Activated CD8-positive, alpha-beta memory T cell treated with anti-CD3 and anti-CD28 coated beads, Interleukin-2, amount 10 ng/mL, durations not matched to agents 7 days and 5 days (primary cell): Measurements from ENCODE around the gene EPOP. TPM values are rescaled to one million over a fixed set of nuclear protein-coding genes. Genes with fewer than 3 reads are reported as not detected.
A peak's percentile ranks its signal among the peaks of the same experiment; 100 is the strongest.
"Not testable (repeated sequence)": the region's sequence is repeated elsewhere in the genome, so short reads cannot be mapped to it uniquely, and the experiment has no call there.

Experiments
- ATAC-seq: fragments of 150-1000 bp; cut with Tn5 transposase; one replicate; pipeline ENCODE4 v1.10.0; 2021; ENCODE audit warnings: moderate library complexity
- CTCF ChIA-PET: fragments of 350-600 bp; sonication (Branson Sonifier 250); formaldehyde crosslinking; loops from one replicate; lab custom pipeline; 2021; ENCODE audit warnings: antibody characterized with exemption; lab: Charles Lee
- DNase-seq: peaks from one replicate; pipeline ENCODE4 v3.0.0-alpha.2; 2020
- H3K27ac Mint-ChIP-seq: one replicate; pipeline ENCODE4 v1.8.0; 2021; ENCODE audit warnings: mild to moderate bottlenecking, mixed read lengths
- H3K27me3 Mint-ChIP-seq: one replicate; pipeline ENCODE4 v1.8.0; 2021; ENCODE audit warnings: mixed read lengths
- H3K36me3 Mint-ChIP-seq: one replicate; pipeline ENCODE4 v1.8.0; 2021; ENCODE audit warnings: mild to moderate bottlenecking, mixed read lengths
- H3K4me1 Mint-ChIP-seq: one replicate; pipeline ENCODE4 v1.8.0; 2021; ENCODE audit warnings: mixed read lengths
- H3K4me3 Mint-ChIP-seq: one replicate; pipeline ENCODE4 v1.8.0; 2021; ENCODE audit warnings: mild to moderate bottlenecking, moderate library complexity, mixed read lengths
- H3K9me3 Mint-ChIP-seq: one replicate; pipeline ENCODE4 v1.8.0; 2022; ENCODE audit warnings: low read depth, mixed read lengths
- microRNA-seq: library from miRNA; unstranded; fragments of <30 nt; microRNA quantifications from one replicate; pipeline ENCODE4 v1.2.0, GENCODE V29; 2022
- total RNA-seq, 2 experiments: library from RNA; stranded (reverse); gene quantifications; one replicate each; pipeline ENCODE4 v1.2.3, GENCODE V29; 2021

Gene EPOP
- total RNA-seq, 2 experiments from 2014 or later, result 10.4 to 20.1 TPM

DNA sequence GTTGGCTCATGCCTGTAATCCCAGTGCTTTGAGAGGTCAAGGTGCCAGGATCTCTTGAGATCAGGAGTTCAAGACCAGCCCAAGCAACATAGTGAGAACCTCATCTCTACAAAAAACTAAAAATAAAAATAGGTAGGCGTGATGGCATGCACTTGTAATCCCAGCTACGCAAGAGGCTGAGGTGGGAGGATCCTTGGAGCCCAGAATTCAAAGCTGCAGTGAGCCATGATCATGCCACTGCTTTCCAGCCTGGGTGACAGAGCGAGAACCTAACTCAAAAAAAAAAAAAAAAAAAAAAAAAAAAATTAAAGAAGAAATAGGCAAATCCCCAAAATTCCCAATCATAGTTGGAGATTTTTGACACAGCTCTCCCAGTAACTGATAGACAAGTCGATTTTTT, 36.8 kb downstream of the EPOP start:
- ATAC-seq, result no peak
- Mint-ChIP-seq H3K36me3 (no peaks in the 10 kb centered on the region), H3K4me1 (no peaks in the 10 kb centered on the region), H3K27ac (no peak overlapping the region), H3K9me3 (no peaks in the 10 kb centered on the region), H3K4me3 (no peak overlapping the region), H3K27me3 (peaks cover 36% of the 10 kb centered on the region)
- no peak for DNase-seq
- CTCF ChIA-PET, result interaction anchor here (0.9 to 1.6 kb wide), 2 partner anchors 11 to 80 kb away, joined by 3 to 4 read pairs; no protein-coding TSS in a partner anchor

DNA sequence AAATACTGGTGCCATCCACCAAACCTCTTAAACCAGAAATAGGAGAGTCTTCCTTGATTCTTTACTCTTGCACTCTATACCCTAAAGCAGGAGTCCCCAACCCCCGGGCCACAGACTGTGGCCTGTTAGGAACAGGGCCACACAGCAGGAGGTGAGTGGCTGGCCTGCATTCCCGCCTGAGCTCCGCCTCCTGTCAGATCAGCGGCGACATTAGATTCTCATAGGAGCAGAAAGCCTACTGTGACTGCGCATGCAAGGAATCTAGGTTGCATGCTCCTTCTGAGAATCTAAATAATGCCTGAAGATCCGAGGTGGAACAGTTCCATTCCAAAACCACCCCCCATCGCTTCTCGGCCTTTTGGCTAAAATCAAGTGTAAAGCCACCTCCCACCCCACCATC, 38.7 kb downstream of the EPOP start:
- H3K4me1 Mint-ChIP-seq, result no peaks in the 10 kb centered on the region
- no peak overlapping the region for H3K27ac Mint-ChIP-seq
- H3K36me3 Mint-ChIP-seq, result no peaks in the 10 kb centered on the region
- CTCF ChIA-PET, result no interaction called here
- peaks cover 26% of the 10 kb centered on the region for H3K27me3 Mint-ChIP-seq
- ATAC-seq (no peak), DNase-seq (no peak)
- no peak overlapping the region for H3K4me3 Mint-ChIP-seq
- H3K9me3 Mint-ChIP-seq, result no peaks in the 10 kb centered on the region

DNA sequence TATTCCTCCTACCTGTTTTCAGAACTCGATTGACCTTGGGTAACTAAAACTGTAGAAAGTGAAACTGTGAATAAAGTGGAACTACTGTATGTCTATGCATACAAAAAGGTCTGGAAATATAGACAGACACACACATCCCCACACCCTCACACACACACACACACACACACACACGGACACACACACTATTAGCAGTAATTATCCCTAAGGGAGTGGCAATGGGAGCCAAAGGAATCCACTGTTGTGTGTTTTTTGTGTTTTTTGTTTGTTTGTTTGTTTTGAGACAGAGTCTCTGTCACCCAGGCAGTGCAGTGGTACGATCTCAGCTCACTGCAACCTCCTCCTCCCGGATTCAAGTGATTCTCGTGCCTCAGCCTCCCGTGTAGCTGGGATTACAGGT, 42.4 kb downstream of the EPOP start:
- no peak overlapping the region for H3K27ac Mint-ChIP-seq
- H3K27me3 Mint-ChIP-seq, result peaks cover 21% of the 10 kb centered on the region
- ATAC-seq, result no peak
- no peak overlapping the region for H3K4me3 Mint-ChIP-seq
- H3K4me1 Mint-ChIP-seq, result no peaks in the 10 kb centered on the region
- no peak for DNase-seq
- CTCF ChIA-PET, result no interaction called here
- no peaks in the 10 kb centered on the region for H3K9me3 Mint-ChIP-seq
- no peaks in the 10 kb centered on the region for H3K36me3 Mint-ChIP-seq

DNA sequence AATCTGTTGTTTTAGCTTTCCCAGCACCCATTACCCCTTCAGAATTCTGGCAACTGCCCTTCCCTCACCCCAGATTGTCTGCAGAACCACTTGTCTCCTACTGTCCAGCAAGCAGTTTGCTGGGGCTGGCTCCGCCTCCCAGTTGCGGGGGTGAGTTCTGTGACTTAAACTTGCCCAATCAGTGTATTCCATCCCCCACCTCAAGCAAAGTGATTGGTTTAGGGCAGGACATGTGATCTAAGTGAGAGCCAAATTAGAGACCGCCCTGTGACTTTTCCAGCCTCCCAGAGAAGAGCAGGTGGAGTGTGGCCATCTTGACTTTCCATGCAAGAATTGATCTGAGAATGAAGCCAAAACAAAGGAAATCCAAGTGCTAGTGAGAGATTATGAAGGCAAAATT, 46.3 kb downstream of the EPOP start:
- DNase-seq, result no peak
- CTCF ChIA-PET, result no interaction called here
- Mint-ChIP-seq H3K36me3 (peaks cover 1% of the 10 kb centered on the region), H3K4me1 (peaks cover 11% of the 10 kb centered on the region), H3K27me3 (peaks cover 29% of the 10 kb centered on the region), H3K27ac (no peak overlapping the region), H3K4me3 (no peak overlapping the region), H3K9me3 (peaks cover 2% of the 10 kb centered on the region)
- no peak for ATAC-seq

DNA sequence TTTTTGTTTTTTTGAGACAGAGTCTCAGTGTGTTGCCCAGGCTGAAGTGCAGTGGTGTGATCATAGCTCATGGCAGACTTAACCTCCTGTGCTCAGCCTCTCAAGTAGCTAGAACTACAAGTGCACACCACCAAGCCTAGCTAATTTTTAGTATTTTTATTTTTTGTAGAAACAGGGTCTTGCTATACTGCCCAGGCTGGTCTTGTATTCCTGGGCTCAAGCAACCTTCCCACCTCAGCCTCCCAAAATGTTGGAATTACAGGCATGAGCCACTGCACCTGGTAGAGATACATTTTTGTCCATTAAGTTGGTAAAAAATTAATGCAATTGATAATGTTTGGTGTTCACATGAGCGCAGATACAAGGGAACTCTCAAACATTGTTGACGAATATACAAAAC, 46.8 kb downstream of the EPOP start:
- peaks cover 11% of the 10 kb centered on the region for H3K4me1 Mint-ChIP-seq
- peaks cover 2% of the 10 kb centered on the region for H3K9me3 Mint-ChIP-seq
- no peak overlapping the region for H3K27ac Mint-ChIP-seq
- no peak overlapping the region for H3K4me3 Mint-ChIP-seq
- CTCF ChIA-PET, result no interaction called here
- H3K36me3 Mint-ChIP-seq, result peaks cover 1% of the 10 kb centered on the region
- DNase-seq (no peak), ATAC-seq (no peak)
- peaks cover 29% of the 10 kb centered on the region for H3K27me3 Mint-ChIP-seq

DNA sequence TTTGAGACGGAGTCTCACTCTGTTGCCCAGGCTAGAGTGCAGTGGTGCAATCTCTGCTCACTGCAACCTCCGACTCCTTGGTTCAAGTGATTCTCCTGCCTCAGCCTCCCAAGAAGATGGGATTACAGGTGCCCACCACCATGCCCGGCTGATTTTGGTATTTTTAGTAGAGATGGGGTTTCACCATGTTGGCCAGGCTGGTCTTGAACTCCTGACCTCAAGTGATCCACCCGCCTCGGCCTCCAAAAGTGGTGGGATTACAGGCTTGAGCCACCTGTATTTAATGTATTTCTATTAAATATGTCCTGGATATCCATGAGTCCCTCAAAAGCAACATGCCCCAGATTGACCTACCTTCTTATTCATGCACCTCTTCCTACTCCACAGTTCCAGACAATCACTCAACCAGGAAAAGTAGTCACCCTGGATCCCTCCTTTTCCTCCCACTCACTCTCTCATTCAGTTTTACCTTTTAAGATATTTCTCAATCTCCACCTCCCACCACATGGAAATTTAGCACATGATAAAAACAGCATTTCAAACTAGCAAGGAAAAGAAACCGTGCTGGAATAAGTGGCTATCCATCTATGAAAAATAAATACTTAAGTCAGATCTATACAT, 48.0 kb downstream of the EPOP start:
- H3K27ac Mint-ChIP-seq, CTCF ChIA-PET, H3K36me3 Mint-ChIP-seq, H3K4me3 Mint-ChIP-seq, ATAC-seq, H3K9me3 Mint-ChIP-seq, DNase-seq: not testable (repeated sequence)
- Mint-ChIP-seq H3K27me3 (peaks cover 40% of the 10 kb centered on the region), H3K4me1 (peaks cover 11% of the 10 kb centered on the region)

DNA sequence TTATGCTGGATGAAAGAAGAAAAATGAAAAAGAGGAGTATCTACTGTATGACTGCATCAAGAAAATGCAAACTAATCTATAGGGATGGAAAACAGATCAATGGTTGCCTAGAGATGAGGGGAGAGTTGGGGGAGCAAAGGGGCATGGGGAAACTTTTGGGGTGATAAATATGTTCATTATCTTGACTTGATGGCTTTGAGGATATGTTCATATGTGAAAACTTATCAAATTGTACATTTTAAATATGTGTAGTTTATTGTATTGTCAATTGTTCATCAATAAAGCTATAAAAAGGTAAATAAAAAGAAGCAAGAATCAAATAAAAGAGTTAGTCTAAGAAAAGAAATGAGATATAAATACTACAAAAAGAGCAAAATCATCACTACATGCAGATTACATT, 49.3 kb downstream of the EPOP start:
- ATAC-seq (no peak), DNase-seq (no peak)
- Mint-ChIP-seq H3K4me3 (no peak overlapping the region), H3K9me3 (peaks cover 2% of the 10 kb centered on the region), H3K27ac (no peak overlapping the region), H3K36me3 (peaks cover 1% of the 10 kb centered on the region), H3K4me1 (peaks cover 11% of the 10 kb centered on the region), H3K27me3 (peaks cover 50% of the 10 kb centered on the region)
- CTCF ChIA-PET, result interaction anchor here (0.9 to 2.4 kb wide), 5 partner anchors 8 to 67 kb away, joined by 3 to 12 read pairs (median 4); no protein-coding TSS in a partner anchor

DNA sequence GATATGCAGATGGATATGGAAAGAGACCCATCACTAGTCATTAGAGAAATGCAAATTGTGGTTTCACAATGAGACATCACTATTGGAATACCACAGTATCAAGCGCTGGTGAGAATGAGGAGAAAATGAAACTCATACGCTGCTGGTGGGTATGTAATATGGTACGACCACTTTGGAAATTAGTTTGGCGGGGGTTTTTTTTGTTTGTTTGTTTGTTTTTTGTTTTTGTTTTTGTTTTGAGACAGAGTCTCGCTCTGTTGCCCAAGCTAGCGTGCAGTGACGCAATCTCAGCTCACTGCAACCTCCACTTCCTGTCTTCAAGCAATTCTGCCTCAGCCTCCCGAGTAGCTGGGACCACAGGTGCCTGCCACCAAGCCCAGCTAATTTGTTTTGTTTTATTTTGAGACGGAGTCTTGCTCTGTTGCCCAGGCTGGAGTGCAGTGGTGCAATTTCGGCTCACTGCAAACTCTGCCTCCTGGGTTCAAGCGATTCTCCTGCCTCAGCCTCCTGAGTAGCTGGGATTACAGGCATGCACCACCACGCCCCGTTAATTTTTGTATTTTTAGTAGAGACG, 49.9 kb downstream of the EPOP start:
- ATAC-seq (peak; percentile 73), DNase-seq (peak; percentile 75)
- peak overlapping the region; percentile 66 for H3K4me3 Mint-ChIP-seq
- H3K4me1 Mint-ChIP-seq, result peaks cover 11% of the 10 kb centered on the region
- peak overlapping the region; percentile 59 for H3K27ac Mint-ChIP-seq
- H3K36me3 Mint-ChIP-seq, H3K9me3 Mint-ChIP-seq: not testable (repeated sequence)
- CTCF ChIA-PET, result interaction anchor here (0.8 to 2.4 kb wide), 6 partner anchors 8 to 67 kb away, joined by 3 to 12 read pairs (median 4); partner anchors contain the start of gene SRCIN1
- H3K27me3 Mint-ChIP-seq, result peaks cover 56% of the 10 kb centered on the region

Small RNA genes within 50 kb of the gene (microRNA-seq; reads per million reads assigned to microRNA genes)
- gene MIR4726 (3.0 reads per million), gene MIR4734 (not detected)

Other genes starting within 250 kb of the EPOP start
- gene ARHGAP23, start 246.5 kb downstream of the EPOP start, total RNA-seq, result under 1 TPM in 1 of 2 experiments, not detected in 1; 0.40 TPM
- gene SRCIN1, start 69.0 kb downstream of the EPOP start, total RNA-seq, result under 1 TPM; 0.26 to 0.30 TPM
- gene MLLT6, start 30.3 kb upstream of the EPOP start, total RNA-seq, result 100 to 1,000 TPM; 223 to 247 TPM
- gene CISD3, start 55.4 kb upstream of the EPOP start, total RNA-seq, result 10 to 100 TPM; 51.3 to 54.3 TPM
- gene PCGF2, start 73.4 kb upstream of the EPOP start, total RNA-seq, result 1 to 10 TPM; 2.1 to 2.5 TPM
- 100 to 1,000 TPM; 246 to 303 TPM for gene PSMB3, start 77.8 kb upstream of the EPOP start, total RNA-seq
- gene PIP4K2B, start 124.6 kb upstream of the EPOP start, total RNA-seq, result 10 to 100 TPM; 37.6 TPM
- 10 to 100 TPM; 28.7 to 33.0 TPM for gene CWC25, start 150.4 kb upstream of the EPOP start, total RNA-seq
- gene RPL23, start 178.8 kb upstream of the EPOP start, total RNA-seq, result 1,000 to 10,000 TPM in 1 of 2 experiments, 100 to 1,000 TPM in 1; 831 to 1,130 TPM
- gene LASP1, start 195.1 kb upstream of the EPOP start, total RNA-seq, result 100 to 1,000 TPM; 208 to 239 TPM